K562 (cell line): ENCODE measurements around the gene C1QTNF3.

Experiments used
- ARHGAP35 ChIP-seq: fragments of 450-650 bp; IDR thresholded peaks from 2 replicates; pipeline ENCODE4 v1.6.1; 2018; ENCODE audit not compliant: partially characterized antibody
- CTCF ChIP-seq, 3 experiments: IDR thresholded peaks in 2 of 3; conservative IDR thresholded peaks in 1 of 3; 2 replicates each; pipeline ENCODE4 v1.5.1; 2011 to 2012; ENCODE audit warnings: low read length in 3 of 3, mild to moderate bottlenecking in 3 of 3, control low read depth in 2 of 3, improper control_type of control experiment in 1 of 3, inconsistent platforms in 1 of 3, low read depth in 1 of 3, mixed read lengths in 1 of 3, moderate library complexity in 1 of 3; ENCODE audit not compliant: insufficient read depth in 2 of 3
- EHMT2 ChIP-seq: fragments of 450-650 bp; IDR thresholded peaks from 2 replicates; pipeline ENCODE4 v1.6.1; 2018; ENCODE audit warnings: antibody characterized with exemption
- HDAC2 ChIP-seq: fragments of 450-650 bp; IDR thresholded peaks from 2 replicates; pipeline ENCODE4 v1.6.1; 2016; ENCODE audit warnings: mild to moderate bottlenecking
- HNRNPUL1 ChIP-seq: fragments of 200-400 bp; formaldehyde crosslinking; IDR thresholded peaks from 2 replicates; pipeline ENCODE4 v1.6.1; 2017; ENCODE audit warnings: low read length
- JUNB ChIP-seq: fragments of 450-650 bp; formaldehyde crosslinking; conservative IDR thresholded peaks from 2 replicates; pipeline ENCODE4 v1.4.0; 2020; ENCODE audit warnings: mild to moderate bottlenecking
- NR4A1 ChIP-seq, 2 experiments: fragments of 250-450 bp in 1 of 2; fragments of 450-650 bp in 1 of 2; sonication (Bioruptor Pico) in 1 of 2; IDR thresholded peaks; 2 replicates each; pipeline versions ENCODE4 v1.4.0 to v1.6.1; 2016 to 2020; ENCODE audit warnings: mild to moderate bottlenecking in 2 of 2, missing compliant biosample characterization in 1 of 2, missing genetic modification characterization in 1 of 2, moderate library complexity in 1 of 2
- PHF21A ChIP-seq: fragments of 450-650 bp; IDR thresholded peaks from 2 replicates; pipeline ENCODE4 v1.6.1; 2017; ENCODE audit warnings: low read depth, borderline replicate concordance
- RNF219 ChIP-seq: fragments of 250-450 bp; sonication (Bioruptor Pico); IDR thresholded peaks from 2 replicates; pipeline ENCODE4 v1.5.0; 2022; ENCODE audit warnings: mild to moderate bottlenecking
- TAF1 ChIP-seq: IDR thresholded peaks from 2 replicates; pipeline ENCODE4 v1.6.1; 2011; ENCODE audit warnings: mild to moderate bottlenecking, low read length, moderate library complexity; ENCODE audit not compliant: insufficient read depth, control insufficient read depth, severe bottlenecking; ENCODE audit errors: extremely low read depth
- ZMIZ1 ChIP-seq, 2 experiments: fragments of 150-350 bp in 1 of 2; IDR thresholded peaks; 2 replicates each; pipeline ENCODE4 v1.6.1; 2012 to 2016; ENCODE audit warnings: low read depth in 2 of 2, low read length in 2 of 2, mild to moderate bottlenecking in 1 of 2, moderate library complexity in 1 of 2
- TF ChIP-seq, protein P1 (sequence below): fragments of 250-450 bp; sonication (Bioruptor Pico); IDR thresholded peaks from 2 replicates; pipeline ENCODE4 v1.5.0; 2021
- TF ChIP-seq, protein P2 (sequence below): fragments of 250-450 bp; sonication (Bioruptor Pico); IDR thresholded peaks from 2 replicates; pipeline ENCODE4 v1.5.0; 2021
- TF ChIP-seq, protein P3 (sequence below): fragments of 250-450 bp; sonication (Bioruptor Pico); IDR thresholded peaks from 2 replicates; pipeline ENCODE4 v1.9.0; 2021; ENCODE audit warnings: mild to moderate bottlenecking

DNA sequence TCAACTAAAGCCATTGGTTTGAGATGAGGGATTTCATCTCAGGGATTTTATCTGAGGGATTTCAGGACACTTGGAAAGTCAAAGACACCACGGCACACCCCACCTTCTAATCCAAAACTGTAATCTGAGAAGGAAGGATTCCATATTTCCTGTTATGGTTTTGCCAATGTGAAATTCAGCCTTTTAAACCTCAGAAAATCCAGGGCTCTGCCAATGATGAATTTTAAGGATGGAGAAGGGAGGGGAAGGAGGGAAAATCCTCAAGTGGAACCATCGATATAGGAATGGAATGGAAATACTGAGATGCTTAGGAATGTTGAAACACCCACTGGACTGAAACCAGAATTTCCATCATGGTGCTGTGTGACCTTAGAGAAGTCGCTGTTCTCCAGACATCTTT, 5.3 kb downstream of the C1QTNF3 start:
- TF ChIP-seq EHMT2: no peak
- TF ChIP-seq HDAC2: no peak
- no peak for TF ChIP-seq CTCF (IDR thresholded peaks at IDR 0.05 in 2 of 3, conservative IDR thresholded peaks at IDR 0.05 in 1 of 3; ENCODE audit: insufficient read depth in 2 of 3, low read depth in 1 of 3, low read length in 3 of 3)
- TF ChIP-seq, protein P1, sequence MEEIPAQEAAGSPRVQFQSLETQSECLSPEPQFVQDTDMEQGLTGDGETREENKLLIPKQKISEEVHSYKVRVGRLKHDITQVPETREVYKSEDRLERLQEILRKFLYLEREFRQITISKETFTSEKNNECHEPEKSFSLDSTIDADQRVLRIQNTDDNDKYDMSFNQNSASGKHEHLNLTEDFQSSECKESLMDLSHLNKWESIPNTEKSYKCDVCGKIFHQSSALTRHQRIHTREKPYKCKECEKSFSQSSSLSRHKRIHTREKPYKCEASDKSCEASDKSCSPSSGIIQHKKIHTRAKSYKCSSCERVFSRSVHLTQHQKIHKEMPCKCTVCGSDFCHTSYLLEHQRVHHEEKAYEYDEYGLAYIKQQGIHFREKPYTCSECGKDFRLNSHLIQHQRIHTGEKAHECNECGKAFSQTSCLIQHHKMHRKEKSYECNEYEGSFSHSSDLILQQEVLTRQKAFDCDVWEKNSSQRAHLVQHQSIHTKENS: no peak
- TF ChIP-seq, protein P2, sequence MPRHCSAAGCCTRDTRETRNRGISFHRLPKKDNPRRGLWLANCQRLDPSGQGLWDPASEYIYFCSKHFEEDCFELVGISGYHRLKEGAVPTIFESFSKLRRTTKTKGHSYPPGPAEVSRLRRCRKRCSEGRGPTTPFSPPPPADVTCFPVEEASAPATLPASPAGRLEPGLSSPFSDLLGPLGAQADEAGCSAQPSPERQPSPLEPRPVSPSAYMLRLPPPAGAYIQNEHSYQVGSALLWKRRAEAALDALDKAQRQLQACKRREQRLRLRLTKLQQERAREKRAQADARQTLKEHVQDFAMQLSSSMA (CRISPR knock-in tag): no peak
- no peak for TF ChIP-seq ARHGAP35
- no peak for TF ChIP-seq RNF219 (CRISPR knock-in tag)
- no peak for TF ChIP-seq ZMIZ1 (IDR thresholded peaks at IDR 0.05; ENCODE audit: low read depth in 2 of 2, low read length in 2 of 2)
- TF ChIP-seq, protein P3, sequence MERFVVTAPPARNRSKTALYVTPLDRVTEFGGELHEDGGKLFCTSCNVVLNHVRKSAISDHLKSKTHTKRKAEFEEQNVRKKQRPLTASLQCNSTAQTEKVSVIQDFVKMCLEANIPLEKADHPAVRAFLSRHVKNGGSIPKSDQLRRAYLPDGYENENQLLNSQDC: no peak
- TF ChIP-seq TAF1: no peak
- TF ChIP-seq NR4A1 (CRISPR knock-in tag; IDR thresholded peaks at IDR 0.05): no peak
- no peak for TF ChIP-seq NR4A1 (tag; IDR thresholded peaks at IDR 0.05)
- no peak for TF ChIP-seq HNRNPUL1
- no peak for TF ChIP-seq PHF21A
- no peak for TF ChIP-seq JUNB (CRISPR knock-in tag)
